GOT3 (cell line): ENCODE data around the gene SPDYE5.
"Not testable (repeated sequence)": the region's sequence is repeated elsewhere in the genome, so short reads cannot be mapped to it uniquely, and the experiment has no call there.

Experiments
- DNase-seq: peaks from one replicate; lab custom pipeline; 2025; ENCODE audit warnings: mixed read lengths; lab: John Stamatoyannopoulos, UW

SPDYE5 gene

DNA sequence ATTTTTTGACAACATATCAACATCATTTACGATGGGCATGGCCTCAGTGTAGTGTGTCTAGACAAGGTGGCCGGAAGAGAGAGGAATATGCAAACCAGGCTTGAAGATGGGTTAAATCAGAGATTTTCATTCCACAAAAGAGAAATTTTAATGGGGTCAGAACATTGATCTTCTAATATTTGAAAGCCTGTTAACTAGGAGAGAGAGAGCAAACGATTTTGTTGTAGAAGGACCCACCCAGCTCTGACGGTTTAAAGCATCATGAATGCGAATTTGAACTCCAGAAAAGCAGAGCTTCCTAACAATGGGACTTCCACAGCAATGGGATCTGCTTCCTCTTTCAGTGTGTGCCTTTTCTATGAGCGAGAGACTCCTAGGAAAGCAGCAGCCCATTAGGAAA, at the start of gene SPDYE5:
Gene SPDYE5, plus strand, starts transcription at position 301 of the 400 bp plus-strand sequence. CDS start 1,728 bp downstream, outside the sequence.
- not testable (repeated sequence) for DNase-seq

DNA sequence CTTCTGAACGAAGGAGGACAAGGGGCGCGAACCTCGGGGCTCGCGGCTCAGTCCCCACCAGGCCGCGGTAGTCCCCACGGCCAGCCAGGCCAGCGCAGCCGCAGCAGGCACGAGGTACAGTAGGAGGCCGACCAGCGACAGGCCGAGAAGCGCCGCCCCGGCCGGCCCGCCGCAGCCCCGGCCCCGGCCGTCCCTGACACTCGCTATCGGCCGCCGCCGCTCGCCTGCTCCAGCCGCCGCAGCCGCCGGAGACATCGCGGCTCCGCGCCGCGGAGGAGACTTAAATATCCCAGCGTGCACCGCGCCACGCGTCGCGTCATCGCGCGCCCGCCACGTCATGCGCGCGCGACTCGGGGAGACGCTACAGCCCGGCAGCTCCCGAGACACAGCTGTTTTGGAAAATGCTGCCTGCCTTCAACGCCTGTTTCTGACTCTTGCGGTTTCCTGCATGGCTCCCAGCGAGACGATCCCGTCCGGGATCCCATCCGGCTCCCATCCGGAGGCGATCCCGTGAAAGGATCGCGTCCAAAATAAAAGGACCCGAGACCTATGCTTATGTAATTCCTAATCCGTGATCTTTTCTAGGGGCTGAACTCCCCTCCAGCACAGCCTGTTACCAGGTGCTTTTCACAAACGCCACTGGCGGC, 49.5 kb upstream of the SPDYE5 start:
- DNase-seq, result not testable (repeated sequence)

GRCh38 chr7:75449946-75450345, 42.2 kb upstream of the SPDYE5 start:
- not testable (repeated sequence) for DNase-seq

GRCh38 chr7:75452494-75452955, 39.6 kb upstream of the SPDYE5 start:
- DNase-seq, result not testable (repeated sequence)

- DNase-seq, result not testable (repeated sequence)
Measured at GRCh38 chr7:75456403-75456802, 35.7 kb upstream of the SPDYE5 start.

- not testable (repeated sequence) for DNase-seq
Measured at GRCh38 chr7:75458034-75458433, 34.1 kb upstream of the SPDYE5 start.

DNA sequence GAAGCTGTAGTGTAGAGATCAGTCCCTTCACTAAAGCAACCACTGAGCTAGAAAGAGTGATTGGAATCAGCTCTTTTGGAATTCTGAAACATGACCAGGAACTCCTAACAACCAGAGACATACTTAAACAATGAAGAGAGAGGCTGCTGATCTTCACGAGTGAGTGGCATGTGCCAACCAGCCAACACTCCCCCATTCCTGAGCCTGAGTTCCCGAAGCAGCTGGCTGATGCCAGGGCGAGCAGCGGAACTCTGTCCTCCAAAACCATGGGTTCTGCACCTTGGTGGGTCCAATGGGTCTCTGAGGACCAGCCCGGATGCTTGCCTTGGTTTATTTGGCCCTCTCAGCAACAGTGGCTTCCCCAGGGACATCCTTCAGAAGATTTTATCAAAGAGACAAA, 31.6 kb upstream of the SPDYE5 start:
- not testable (repeated sequence) for DNase-seq

DNA sequence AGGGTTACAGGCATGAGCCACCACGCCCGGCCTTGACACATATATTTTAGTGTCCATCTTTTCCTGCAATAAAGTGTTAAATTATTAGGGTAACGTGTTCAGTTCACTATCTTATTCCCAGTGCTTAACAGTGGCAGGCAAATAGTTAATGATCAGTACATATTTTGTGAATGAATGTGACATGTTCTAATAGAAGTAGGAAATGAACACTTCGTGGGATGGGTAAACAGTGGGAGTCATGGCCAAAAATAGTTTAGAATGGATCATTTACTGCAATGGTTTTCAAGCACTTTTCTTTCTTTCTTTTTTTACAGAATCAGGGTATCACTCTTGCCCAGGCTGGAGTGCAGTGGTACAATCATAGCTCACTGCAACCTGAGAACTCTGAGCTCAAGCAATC, 22.0 kb upstream of the SPDYE5 start:
- DNase-seq, result not testable (repeated sequence)

- DNase-seq, result not testable (repeated sequence)
Measured at GRCh38 chr7:75477457-75477856, 14.7 kb upstream of the SPDYE5 start.

DNA sequence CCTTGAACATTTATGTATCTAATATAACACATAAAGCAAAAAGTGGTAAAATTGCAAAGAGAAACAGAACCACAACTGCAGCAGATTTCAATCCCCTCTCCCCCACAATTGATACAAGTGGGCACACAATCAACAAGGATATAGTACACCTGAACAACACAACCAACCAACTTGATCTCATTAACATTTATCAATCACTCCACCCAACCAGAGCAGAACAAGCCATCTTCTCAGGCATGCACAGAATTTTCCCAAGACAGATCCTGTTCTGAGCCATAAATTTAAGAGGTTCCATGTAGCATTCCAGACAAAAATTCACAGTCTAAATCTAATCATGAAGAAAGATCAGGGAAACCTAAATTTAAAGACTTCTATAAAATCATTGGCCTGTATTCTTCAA, 11.8 kb upstream of the SPDYE5 start:
- not testable (repeated sequence) for DNase-seq

- DNase-seq, result not testable (repeated sequence)
Measured at GRCh38 chr7:75485355-75485978, 6.7 kb upstream of the SPDYE5 start.

GRCh38 chr7:75485979-75486643, 6.0 kb upstream of the SPDYE5 start, which contains the start of gene POM121C:
Gene POM121C, minus strand, starts transcription at chr7:75486299. Its CDS starts 44,803 bp downstream, at chr7:75441496.
- peak; percentile 62 for DNase-seq

DNA sequence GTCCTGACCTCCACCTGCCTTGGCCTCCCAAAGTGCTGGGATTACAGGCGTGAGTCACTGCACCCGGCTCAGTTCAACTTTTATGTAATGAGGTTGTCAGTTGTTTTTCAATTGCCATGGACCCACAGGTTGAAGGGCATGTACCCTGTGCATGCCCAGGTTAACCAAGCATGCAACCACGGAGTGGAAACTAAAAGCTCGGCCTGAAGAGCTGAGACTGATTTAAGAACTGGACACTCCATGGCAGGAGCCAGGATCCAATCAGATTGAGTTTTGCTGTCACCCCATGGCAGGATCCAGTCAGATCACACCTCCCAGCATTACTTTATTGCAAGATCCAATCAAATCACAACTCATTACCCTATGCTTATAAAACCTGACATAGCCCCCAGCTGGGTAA, 16.9 kb downstream of the SPDYE5 start:
- not testable (repeated sequence) for DNase-seq

- DNase-seq, result not testable (repeated sequence)
Measured at GRCh38 chr7:75518842-75519241, 26.7 kb downstream of the SPDYE5 start.

- not testable (repeated sequence) for DNase-seq
Measured at GRCh38 chr7:75521727-75522126, 29.6 kb downstream of the SPDYE5 start.

- not testable (repeated sequence) for DNase-seq
Measured at GRCh38 chr7:75527224-75527722, 35.2 kb downstream of the SPDYE5 start.

DNA sequence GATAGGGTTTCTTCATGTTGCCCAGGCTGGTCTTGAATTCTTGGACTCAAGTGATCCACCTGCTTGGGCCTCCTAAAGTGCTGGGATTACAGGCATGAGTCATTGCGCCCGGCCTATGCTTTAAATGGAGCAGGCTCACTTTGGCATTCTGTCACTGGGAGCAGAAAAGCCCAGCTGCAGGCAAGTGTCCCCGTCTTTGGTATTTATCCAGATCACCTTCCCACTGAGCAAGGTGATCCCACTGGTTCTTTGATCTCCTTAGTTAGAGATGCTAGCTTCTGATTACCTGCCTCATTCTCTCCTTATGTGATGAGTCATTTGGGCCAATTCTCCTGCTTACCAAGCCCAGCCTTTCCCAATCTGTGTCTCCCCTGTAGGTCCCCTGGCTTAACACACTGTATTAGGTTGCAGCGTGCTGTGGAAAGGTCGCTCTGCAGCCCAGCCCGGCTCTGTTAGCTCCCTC, 39.3 kb downstream of the SPDYE5 start:
- no peak for DNase-seq

GRCh38 chr7:75532639-75533038, 40.5 kb downstream of the SPDYE5 start:
- DNase-seq, result no peak

- DNase-seq, result no peak
Measured at GRCh38 chr7:75533926-75534325, 41.8 kb downstream of the SPDYE5 start.

DNA sequence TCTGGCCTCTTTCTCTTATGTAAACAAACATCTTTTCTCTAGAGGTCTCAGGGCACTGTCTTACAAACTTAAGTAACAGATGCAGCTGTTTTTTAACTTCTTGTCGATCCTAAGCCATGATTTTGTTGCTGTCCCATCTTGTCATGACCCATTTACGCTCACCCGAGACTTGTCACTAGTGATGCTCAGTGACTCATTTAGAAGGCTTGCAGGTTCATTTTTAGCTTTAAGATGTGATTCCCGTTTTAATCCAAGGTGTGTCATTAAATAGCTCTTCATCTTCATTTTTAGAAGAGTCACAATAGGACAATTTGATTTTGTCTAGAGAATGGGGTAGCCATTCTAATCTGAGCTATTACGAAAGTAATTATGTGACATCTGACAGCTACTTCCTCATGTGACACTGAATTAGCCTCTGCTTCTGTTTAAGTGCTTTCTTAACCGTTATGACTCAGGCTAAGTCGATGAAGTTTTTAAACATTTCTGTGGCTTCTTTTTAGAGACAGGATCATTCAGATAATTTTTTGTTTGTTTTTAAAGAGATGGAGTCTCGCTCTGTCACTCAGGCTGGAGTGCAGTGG, 42.7 kb downstream of the SPDYE5 start:
- DNase-seq, result no peak

DNA sequence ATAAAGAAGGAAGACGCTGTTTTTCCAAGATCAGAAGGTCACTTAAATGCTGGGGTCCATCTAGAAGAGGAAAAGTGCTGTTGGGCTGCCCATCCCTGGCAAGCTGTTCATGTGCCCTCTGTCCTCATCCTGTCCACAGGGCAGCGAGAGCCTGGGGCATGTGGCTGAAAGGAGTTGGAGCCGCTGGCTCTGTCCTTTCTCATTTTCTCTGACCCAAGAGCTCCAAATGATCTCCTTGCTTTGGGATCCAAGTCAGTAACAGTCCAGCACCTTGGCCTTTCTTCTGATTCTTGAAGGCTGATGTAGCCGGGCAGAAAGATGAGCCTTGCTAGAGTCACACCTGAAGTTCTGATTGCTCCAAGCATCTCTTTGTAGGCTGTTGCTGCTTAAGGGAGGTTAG, 44.4 kb downstream of the SPDYE5 start:
- DNase-seq, result no peak

DNA sequence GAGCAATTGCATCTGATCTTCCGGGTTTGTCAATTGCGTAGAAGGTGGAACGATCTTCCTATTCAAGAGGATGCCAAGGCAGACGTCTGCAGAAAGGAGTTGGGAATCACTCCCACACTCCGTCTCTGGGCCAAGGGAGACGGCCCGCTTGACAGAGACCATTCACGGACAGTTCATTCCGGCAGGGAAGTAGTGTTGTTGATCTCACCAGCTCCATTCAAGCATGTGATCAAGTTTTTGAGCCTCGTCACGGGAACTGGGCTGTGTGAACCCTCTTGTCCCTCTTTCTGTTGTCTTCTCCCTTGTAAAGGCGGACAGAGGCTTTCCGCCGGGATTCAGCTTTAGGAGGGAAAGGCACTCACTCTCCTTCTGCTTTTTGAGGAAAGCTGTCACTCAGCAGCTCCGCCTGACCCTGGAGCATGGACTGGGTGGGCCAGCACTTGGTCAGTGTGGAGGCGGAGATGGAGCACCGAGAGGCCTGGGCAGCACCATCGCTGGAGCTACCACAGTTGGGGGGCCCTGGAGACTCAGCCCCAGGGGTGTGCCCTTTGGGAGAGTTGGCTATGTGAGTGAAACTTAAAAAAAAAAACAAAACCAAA, 44.9 kb downstream of the SPDYE5 start:
- no peak for DNase-seq
